GM19193 (cell line): ENCODE measurements around the gene RGS4.

Experiments
- POLR2A ChIP-seq: IDR thresholded peaks from 4 replicates; pipeline ENCODE4 v1.6.1; 2011; ENCODE audit not compliant: insufficient read depth, insufficient read length; ENCODE audit errors: extremely low read depth

RGS4 gene

GRCh38 chr1:163076981-163077761 lies 8.0 kb downstream of the RGS4 start:
- TF ChIP-seq POLR2A = no peak

GRCh38 chr1:163082971-163083370 lies 13.8 kb downstream of the RGS4 start:
- TF ChIP-seq POLR2A = no peak

GRCh38 chr1:163083690-163084089 lies 14.5 kb downstream of the RGS4 start:
- TF ChIP-seq POLR2A = no peak

- no peak for TF ChIP-seq POLR2A
These were observed 15.2 kb downstream of the RGS4 start for GRCh38 chr1:163084330-163084729.

GRCh38 chr1:163085041-163085903 lies 16.1 kb downstream of the RGS4 start:
- no peak for TF ChIP-seq POLR2A

GRCh38 chr1:163085904-163086268 lies 16.7 kb downstream of the RGS4 start:
- no peak for TF ChIP-seq POLR2A

- TF ChIP-seq POLR2A = no peak
These were observed 21.3 kb downstream of the RGS4 start for GRCh38 chr1:163090321-163090945.

GRCh38 chr1:163093169-163093568 lies 24.0 kb downstream of the RGS4 start:
- no peak for TF ChIP-seq POLR2A

GRCh38 chr1:163093579-163093978 lies 24.4 kb downstream of the RGS4 start:
- TF ChIP-seq POLR2A = no peak

GRCh38 chr1:163094182-163094581 lies 25.0 kb downstream of the RGS4 start:
- TF ChIP-seq POLR2A = no peak

GRCh38 chr1:163094589-163094988 lies 25.4 kb downstream of the RGS4 start:
- no peak for TF ChIP-seq POLR2A

GRCh38 chr1:163095213-163095612 lies 26.1 kb downstream of the RGS4 start:
- TF ChIP-seq POLR2A = no peak

GRCh38 chr1:163102590-163102989 lies 33.4 kb downstream of the RGS4 start:
- TF ChIP-seq POLR2A = no peak

- TF ChIP-seq POLR2A = no peak
These were observed 35.4 kb downstream of the RGS4 start for GRCh38 chr1:163104385-163105099.

GRCh38 chr1:163106364-163106987 lies 37.3 kb downstream of the RGS4 start:
- no peak for TF ChIP-seq POLR2A

GRCh38 chr1:163107655-163108054 lies 38.5 kb downstream of the RGS4 start:
- TF ChIP-seq POLR2A = no peak
